Subcutaneous adipose tissue (tissue), 4 donors: ENCODE measurements around the gene PFDN2. TPM values are rescaled to one million over a fixed set of nuclear protein-coding genes. Genes with fewer than 3 reads are reported as not detected.

Experiments
- total RNA-seq, 4 donors: library from RNA; depleted of rRNA; stranded (reverse); fragments of >200 nt; gene quantifications; one replicate each; pipeline ENCODE4 v1.1.0, GENCODE V29; 2016
- TF ChIP-seq, protein P1 (sequence below): fragments of 450-650 bp; IDR thresholded peaks from one replicate; pipeline ENCODE4 v1.5.1; 2016; ENCODE audit warnings: low read depth, mild to moderate bottlenecking, control low read depth, antibody characterized with exemption, moderate library complexity

The PFDN2 gene, protein sequence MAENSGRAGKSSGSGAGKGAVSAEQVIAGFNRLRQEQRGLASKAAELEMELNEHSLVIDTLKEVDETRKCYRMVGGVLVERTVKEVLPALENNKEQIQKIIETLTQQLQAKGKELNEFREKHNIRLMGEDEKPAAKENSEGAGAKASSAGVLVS
- total RNA-seq, result 10 to 100 TPM; 35.0 to 57.1 (median 42.5) TPM

- TF ChIP-seq, protein P1, sequence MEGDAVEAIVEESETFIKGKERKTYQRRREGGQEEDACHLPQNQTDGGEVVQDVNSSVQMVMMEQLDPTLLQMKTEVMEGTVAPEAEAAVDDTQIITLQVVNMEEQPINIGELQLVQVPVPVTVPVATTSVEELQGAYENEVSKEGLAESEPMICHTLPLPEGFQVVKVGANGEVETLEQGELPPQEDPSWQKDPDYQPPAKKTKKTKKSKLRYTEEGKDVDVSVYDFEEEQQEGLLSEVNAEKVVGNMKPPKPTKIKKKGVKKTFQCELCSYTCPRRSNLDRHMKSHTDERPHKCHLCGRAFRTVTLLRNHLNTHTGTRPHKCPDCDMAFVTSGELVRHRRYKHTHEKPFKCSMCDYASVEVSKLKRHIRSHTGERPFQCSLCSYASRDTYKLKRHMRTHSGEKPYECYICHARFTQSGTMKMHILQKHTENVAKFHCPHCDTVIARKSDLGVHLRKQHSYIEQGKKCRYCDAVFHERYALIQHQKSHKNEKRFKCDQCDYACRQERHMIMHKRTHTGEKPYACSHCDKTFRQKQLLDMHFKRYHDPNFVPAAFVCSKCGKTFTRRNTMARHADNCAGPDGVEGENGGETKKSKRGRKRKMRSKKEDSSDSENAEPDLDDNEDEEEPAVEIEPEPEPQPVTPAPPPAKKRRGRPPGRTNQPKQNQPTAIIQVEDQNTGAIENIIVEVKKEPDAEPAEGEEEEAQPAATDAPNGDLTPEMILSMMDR, result no peak
Observed at GRCh38 chr1:161117759-161118581, at the start of gene PFDN2, which contains the start of gene NIT1. PFDN2 (minus strand) TSS chr1:161118037; CDS start chr1:161118026, 11 bp downstream. NIT1 (plus strand) TSS chr1:161118105; CDS start chr1:161118177, 72 bp downstream.

DNA sequence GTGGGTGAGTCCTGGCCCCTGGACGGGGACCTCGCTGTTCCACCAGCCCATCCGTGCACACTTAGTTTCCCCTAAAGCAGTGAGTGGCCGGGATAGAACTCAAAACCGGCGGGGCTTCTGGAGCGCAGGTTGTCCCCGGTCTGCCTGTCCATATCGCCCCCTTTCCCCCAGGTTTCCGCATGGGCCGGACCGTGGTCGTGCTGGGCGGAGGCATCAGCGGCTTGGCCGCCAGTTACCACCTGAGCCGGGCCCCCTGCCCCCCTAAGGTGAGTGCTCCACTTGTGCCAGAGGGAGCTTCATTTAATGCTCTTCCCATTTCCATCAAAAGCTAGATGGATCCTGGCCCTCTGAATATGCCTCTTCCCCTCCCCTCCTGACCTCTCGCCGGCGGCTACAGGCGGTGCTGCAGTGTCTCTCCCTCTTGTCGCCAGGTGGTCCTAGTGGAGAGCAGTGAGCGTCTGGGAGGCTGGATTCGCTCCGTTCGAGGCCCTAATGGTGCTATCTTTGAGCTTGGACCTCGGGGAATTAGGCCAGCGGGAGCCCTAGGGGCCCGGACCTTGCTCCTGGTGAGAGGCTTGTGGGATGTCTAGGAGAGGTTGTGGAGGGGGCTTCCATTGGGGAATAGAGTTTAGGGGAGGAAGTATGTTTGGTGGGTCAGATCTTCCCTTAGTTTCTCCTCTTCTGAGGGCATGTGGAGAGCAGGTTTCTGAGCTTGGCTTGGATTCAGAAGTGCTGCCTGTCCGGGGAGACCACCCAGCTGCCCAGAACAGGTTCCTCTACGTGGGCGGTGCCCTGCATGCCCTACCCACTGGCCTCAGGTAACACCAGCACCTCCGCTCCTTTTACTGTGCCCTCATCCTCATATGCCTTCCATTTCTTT is 49.1 kb upstream of the PFDN2 start:
- TF ChIP-seq, protein P1, result no peak

- TF ChIP-seq, protein P1, result no peak
Observed at GRCh38 chr1:161165742-161166668, 48.2 kb upstream of the PFDN2 start, which contains the start of gene PPOX. PPOX (plus strand) TSS chr1:161166426; CDS start chr1:161166848, 422 bp downstream.

DNA sequence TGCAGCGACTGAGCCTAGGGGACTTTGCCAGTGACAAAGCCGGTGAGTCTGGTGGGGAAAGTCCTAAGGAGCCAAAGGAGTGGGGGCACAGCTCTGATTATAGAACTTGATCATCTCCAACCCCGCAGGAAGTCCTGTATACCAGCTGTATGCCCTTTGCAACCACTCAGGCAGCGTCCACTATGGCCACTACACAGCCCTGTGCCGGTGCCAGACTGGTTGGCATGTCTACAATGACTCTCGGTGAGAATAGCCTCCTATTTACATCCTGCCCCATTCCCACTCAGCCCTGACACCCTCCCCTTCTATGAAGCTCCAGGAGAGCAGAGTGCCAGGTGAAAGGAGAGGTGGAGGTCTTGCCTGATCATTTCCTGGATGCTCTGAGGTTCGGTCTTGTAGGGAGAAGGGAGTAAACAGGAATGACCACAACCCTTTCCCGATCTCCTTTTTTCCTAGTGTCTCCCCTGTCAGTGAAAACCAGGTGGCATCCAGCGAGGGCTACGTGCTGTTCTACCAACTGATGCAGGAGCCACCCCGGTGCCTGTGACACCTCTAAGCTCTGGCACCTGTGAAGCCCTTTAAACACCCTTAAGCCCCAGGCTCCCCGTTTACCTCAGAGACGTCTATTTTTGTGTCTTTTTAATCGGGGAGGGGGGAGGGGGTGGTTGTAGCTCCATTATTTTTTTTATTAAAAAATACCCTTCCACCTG is 47.2 kb upstream of the PFDN2 start:
- TF ChIP-seq, protein P1, result no peak

- TF ChIP-seq, protein P1, result no peak
Observed at GRCh38 chr1:161163793-161164192, 46.0 kb upstream of the PFDN2 start.

DNA sequence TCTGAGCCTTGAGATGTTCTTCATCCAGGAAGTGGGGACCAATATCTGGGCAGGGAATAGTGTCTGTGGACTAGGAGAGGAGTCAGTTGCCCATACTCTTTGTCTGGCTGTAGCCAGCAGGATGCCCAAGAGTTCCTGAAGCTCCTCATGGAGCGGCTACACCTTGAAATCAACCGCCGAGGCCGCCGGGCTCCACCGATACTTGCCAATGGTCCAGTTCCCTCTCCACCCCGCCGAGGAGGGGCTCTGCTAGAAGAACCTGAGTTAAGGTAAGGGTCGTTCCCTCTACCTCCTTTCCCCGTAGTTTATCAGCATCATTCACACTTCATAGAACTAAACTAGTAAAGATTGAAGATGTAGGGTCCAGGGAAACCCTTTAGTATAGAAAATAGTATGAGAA is 45.0 kb upstream of the PFDN2 start:
- TF ChIP-seq, protein P1, result no peak
